ENCODE data around the gene SAMD4A.
A peak's percentile ranks its signal among the peaks of the same experiment; 100 is the strongest.

SAMD4A gene

GRCh38 chr14:54708982-54709381 lies 142.1 kb downstream of the SAMD4A start:
- DNase-seq: no peak

DNA sequence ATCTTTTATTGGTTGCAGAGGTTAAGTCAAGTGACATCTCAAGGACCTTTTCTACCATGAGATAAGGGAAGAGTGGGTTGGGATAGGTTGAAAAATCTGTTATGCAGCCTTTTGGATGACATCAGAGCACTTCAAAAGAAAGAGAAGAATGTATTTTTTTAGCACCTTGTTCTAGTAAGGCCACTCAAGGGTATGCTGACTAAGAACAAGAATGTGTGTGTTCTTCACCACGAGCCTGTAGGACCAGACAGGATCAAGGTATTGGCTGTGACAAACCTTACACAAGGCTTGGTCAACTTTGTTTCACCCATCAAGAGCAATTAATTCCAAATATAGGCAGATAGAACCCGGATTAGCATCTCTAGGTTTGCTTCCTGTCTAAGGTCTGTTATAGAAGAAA lies 142.5 kb downstream of the SAMD4A start:
- no peak for DNase-seq

- no peak for DNase-seq
These were observed 142.9 kb downstream of the SAMD4A start for GRCh38 chr14:54709867-54710266.

DNA sequence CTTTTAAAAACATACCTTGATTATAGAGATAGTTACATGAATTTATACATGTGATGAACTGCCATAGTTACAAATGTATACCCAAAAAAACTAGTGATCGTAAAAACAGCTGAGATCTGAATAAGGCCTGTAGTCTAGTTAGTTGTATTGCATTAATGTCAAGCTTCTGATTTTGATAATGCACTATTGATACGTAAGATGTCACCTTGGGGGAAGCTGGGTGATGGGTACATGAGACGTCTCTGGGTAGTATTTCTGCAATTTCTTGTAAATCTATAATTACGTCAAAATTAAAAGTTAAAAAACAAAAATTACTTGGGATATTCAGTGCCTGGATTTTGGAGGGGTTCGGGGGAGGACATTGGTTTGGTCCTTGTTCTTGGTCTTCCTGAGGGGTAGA lies 144.4 kb downstream of the SAMD4A start:
- DNase-seq: no peak

DNA sequence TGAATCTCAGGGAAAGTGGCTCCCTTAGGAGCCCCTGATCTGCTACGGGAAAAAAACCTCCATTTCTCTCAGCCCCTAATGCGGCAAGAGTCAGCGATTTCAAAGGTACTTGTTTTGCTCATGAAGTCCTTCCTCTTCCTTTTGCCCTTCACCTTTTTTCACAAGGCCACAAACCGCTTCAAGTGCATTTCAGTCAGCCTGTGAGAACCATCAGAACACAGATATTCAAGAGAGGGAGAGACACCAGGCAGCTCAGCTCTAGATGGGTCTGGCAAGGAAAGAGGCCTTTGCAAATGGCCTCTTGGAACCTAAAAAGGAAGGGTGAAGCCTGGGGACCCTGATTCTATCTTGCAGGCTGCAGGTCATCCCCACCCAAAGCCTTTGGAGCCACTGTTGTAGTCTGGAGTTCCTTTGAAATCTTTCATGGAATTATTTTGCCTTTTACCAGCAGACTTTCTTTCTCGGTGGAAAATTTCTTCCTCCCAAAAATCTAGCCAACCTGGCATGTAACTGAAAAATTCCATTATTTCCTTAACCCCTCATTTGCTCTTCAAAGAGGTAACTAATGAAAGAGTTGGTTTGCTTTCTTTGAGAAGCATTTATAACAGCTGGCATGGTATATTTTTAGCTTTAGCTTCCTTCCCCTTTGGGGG lies 145.0 kb downstream of the SAMD4A start:
- no peak for DNase-seq

- DNase-seq: no peak
These were observed 145.7 kb downstream of the SAMD4A start for GRCh38 chr14:54712465-54713200.

- no peak for DNase-seq
These were observed 146.5 kb downstream of the SAMD4A start for GRCh38 chr14:54713379-54713778.

GRCh38 chr14:54715239-54715638 lies 148.3 kb downstream of the SAMD4A start:
- no peak for DNase-seq

- no peak for DNase-seq
These were observed 148.9 kb downstream of the SAMD4A start for GRCh38 chr14:54715811-54716210.

DNA sequence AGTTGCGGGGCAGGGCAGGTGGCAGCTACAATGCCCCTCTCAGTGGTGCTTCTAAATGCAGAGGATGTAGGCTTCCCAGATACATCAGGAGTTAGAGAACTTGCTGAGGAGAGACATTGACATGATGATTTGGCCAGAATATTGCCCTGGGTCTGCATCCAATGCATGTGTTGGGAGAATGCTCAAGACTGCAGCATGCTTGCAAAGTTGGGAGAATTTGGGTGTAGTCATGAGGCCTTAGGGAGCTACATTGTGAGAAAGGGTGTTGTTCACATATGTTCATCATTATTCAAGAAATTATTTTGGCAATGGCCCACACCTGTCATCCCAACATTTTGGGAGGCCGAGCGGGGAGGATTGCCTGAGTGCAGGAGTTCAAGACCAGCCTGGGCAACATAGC lies 149.9 kb downstream of the SAMD4A start:
- DNase-seq: no peak

GRCh38 chr14:54718046-54718445 lies 151.1 kb downstream of the SAMD4A start:
- no peak for DNase-seq

- no peak for DNase-seq
These were observed 152.5 kb downstream of the SAMD4A start for GRCh38 chr14:54719406-54719805.

- no peak for DNase-seq
These were observed 156.0 kb downstream of the SAMD4A start for GRCh38 chr14:54722791-54723432.

- no peak for DNase-seq
These were observed 157.2 kb downstream of the SAMD4A start for GRCh38 chr14:54724123-54724522.

GRCh38 chr14:54724676-54725325 lies 157.9 kb downstream of the SAMD4A start:
- no peak for DNase-seq

- no peak for DNase-seq
These were observed 159.1 kb downstream of the SAMD4A start for GRCh38 chr14:54725998-54726397.

- no peak for DNase-seq
These were observed 161.0 kb downstream of the SAMD4A start for GRCh38 chr14:54727929-54728328.

- DNase-seq: no peak
These were observed 162.0 kb downstream of the SAMD4A start for GRCh38 chr14:54728700-54729527.

DNA sequence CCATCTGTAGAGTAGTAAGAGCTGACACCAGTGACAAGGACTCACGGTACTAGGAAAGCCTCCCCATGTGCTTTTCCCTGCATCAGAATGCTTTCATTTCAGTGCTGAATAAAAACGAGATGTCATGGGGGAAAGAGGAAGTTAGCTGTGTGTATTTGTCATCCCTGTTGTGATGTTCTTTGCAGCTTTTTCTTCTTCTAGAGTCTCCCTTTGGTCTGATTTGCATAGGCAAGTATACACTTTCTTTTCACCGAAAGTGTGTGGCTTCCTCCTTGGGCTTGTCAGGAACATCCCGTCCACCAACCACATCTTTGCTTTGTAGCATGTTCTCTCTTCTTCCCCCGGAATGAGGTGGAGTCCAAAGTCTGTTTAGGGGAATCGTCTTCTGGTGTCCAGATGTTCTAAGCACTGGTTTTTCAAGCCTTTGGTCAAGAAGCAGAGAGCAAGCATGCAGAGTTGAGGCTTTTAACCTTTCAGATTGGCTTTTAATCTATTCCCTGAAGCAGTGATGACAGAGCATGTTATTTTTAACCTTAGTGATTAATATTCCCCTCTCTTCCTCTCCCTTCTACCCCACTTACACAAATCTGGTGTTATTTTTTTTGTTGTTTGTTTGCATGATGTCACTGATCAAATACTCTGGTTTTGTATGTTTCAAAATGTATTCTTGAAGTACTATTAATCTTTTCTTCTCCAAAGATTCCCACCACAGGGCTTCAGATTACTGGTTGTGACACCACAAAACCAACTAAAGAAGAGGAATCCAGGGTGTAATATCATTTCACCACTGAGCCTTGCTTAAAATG lies 163.4 kb downstream of the SAMD4A start:
- DNase-seq: peak; percentile 21

DNA sequence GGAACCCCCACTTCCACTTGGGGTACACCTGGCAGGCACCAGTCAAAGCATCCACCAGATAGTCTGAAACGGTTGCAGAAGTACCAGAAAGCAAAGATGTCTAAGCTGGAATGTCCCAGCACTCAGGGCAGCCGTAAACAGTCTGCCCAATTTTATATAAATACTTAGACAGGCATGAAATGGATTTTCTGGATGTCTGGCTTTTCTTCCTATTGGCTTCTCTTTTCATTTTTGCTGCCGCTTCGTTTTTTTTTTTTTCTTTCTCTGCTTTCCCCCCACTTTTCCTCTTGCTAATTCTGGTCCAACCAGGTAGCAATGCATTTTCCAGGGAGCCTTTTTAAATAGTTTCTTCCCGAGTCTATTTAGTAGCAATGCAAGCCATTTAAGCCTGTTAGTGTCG lies 168.0 kb downstream of the SAMD4A start:
- DNase-seq: no peak

GRCh38 chr14:54735424-54735823 lies 168.5 kb downstream of the SAMD4A start:
- DNase-seq: no peak
